SK-N-SH treated with all-trans-retinoic acid at 6 μM for 48 hours (cell line): Measurements from ENCODE around the gene KIRREL3.
"Not testable (repeated sequence)": the region's sequence is repeated elsewhere in the genome, so short reads cannot be mapped to it uniquely, and the experiment has no call there.

Experiments
- ATAC-seq: fragments of 200-7000 bp; cut with Tn5 transposase; 3 replicates; pipeline ENCODE4 v1.9.1; 2020; ENCODE audit warnings: mild to moderate bottlenecking, moderate library complexity
- BACH2 ChIP-seq: fragments of 250-450 bp; sonication (Bioruptor Pico); IDR thresholded peaks from 2 replicates; pipeline ENCODE4 v1.9.0; 2021; ENCODE audit warnings: mild to moderate bottlenecking, borderline replicate concordance
- ESRRG ChIP-seq: fragments of 250-450 bp; sonication (Bioruptor Pico); IDR thresholded peaks from 2 replicates; pipeline ENCODE4 v1.6.1; 2021; ENCODE audit warnings: mild to moderate bottlenecking
- PATZ1 ChIP-seq: fragments of 250-450 bp; sonication (Bioruptor Pico); IDR thresholded peaks from 2 replicates; pipeline ENCODE4 v1.8.0; 2020; ENCODE audit warnings: mild to moderate bottlenecking, moderate library complexity, borderline replicate concordance
- POU6F1 ChIP-seq: fragments of 250-450 bp; sonication (Bioruptor Pico); IDR thresholded peaks from 2 replicates; pipeline ENCODE4 v1.8.0; 2021; ENCODE audit warnings: low read depth, mild to moderate bottlenecking, moderate library complexity, borderline replicate concordance
- RARB ChIP-seq: fragments of 250-450 bp; sonication (Bioruptor Pico); IDR thresholded peaks from 2 replicates; pipeline ENCODE4 v1.8.0; 2021; ENCODE audit warnings: mild to moderate bottlenecking, moderate library complexity
- SNAI2 ChIP-seq: fragments of 250-450 bp; sonication (Bioruptor Pico); IDR thresholded peaks from 2 replicates; pipeline ENCODE4 v1.5.0; 2020; ENCODE audit warnings: mild to moderate bottlenecking, moderate library complexity
- TOX ChIP-seq: fragments of 250-450 bp; sonication (Bioruptor Pico); IDR thresholded peaks from 2 replicates; pipeline ENCODE4 v1.8.0; 2021; ENCODE audit warnings: mild to moderate bottlenecking, moderate library complexity, borderline replicate concordance
- ZFP30 ChIP-seq: fragments of 450-650 bp; formaldehyde crosslinking; IDR thresholded peaks from 2 replicates; pipeline ENCODE4 v1.5.0; 2022; ENCODE audit warnings: mild to moderate bottlenecking, moderate library complexity
- ZNF565 ChIP-seq: fragments of 450-650 bp; formaldehyde crosslinking; conservative IDR thresholded peaks from 2 replicates; pipeline ENCODE4 v1.5.0; 2020; ENCODE audit warnings: low read depth, mild to moderate bottlenecking, moderate library complexity
- ZNF8 ChIP-seq: fragments of 450-650 bp; formaldehyde crosslinking; IDR thresholded peaks from 2 replicates; pipeline ENCODE4 v1.5.0; 2020; ENCODE audit warnings: mild to moderate bottlenecking, moderate library complexity

KIRREL3 gene

GRCh38 chr11:126375726-126376125 is 624.8 kb downstream of the KIRREL3 start:
- TF ChIP-seq ZFP30 (CRISPR knock-in tag) (no peak), SNAI2 (no peak), RARB (CRISPR knock-in tag) (no peak), POU6F1 (no peak), TOX (CRISPR knock-in tag) (no peak), ZNF565 (CRISPR knock-in tag) (no peak), BACH2 (no peak), ESRRG (no peak), PATZ1 (no peak), ZNF8 (CRISPR knock-in tag) (no peak)
- ATAC-seq = no peak

- not testable (repeated sequence) for ATAC-seq
These were observed 625.8 kb downstream of the KIRREL3 start for GRCh38 chr11:126374562-126375300.

GRCh38 chr11:126373389-126374066 is 627.0 kb downstream of the KIRREL3 start:
- ATAC-seq = peak; percentile 90
